ENCODE measurements around the gene NRARP.

The NRARP gene

GRCh38 chr9:137316012-137316981 lies 14.2 kb upstream of the NRARP start:
- H3K4me3 ChIP-seq (ENCODE audit: low read depth, low read length) = peak overlapping the region; percentile 48
- TF ChIP-seq CTCF (IDR thresholded peaks at IDR 0.05; ENCODE audit: borderline replicate concordance, insufficient read depth, low read depth, low read length) = no peak

GRCh38 chr9:137315581-137316011 lies 13.5 kb upstream of the NRARP start:
- TF ChIP-seq CTCF (IDR thresholded peaks at IDR 0.05; ENCODE audit: borderline replicate concordance, insufficient read depth, low read depth, low read length) = no peak
- no peak overlapping the region for H3K4me3 ChIP-seq (ENCODE audit: low read depth, low read length)

DNA sequence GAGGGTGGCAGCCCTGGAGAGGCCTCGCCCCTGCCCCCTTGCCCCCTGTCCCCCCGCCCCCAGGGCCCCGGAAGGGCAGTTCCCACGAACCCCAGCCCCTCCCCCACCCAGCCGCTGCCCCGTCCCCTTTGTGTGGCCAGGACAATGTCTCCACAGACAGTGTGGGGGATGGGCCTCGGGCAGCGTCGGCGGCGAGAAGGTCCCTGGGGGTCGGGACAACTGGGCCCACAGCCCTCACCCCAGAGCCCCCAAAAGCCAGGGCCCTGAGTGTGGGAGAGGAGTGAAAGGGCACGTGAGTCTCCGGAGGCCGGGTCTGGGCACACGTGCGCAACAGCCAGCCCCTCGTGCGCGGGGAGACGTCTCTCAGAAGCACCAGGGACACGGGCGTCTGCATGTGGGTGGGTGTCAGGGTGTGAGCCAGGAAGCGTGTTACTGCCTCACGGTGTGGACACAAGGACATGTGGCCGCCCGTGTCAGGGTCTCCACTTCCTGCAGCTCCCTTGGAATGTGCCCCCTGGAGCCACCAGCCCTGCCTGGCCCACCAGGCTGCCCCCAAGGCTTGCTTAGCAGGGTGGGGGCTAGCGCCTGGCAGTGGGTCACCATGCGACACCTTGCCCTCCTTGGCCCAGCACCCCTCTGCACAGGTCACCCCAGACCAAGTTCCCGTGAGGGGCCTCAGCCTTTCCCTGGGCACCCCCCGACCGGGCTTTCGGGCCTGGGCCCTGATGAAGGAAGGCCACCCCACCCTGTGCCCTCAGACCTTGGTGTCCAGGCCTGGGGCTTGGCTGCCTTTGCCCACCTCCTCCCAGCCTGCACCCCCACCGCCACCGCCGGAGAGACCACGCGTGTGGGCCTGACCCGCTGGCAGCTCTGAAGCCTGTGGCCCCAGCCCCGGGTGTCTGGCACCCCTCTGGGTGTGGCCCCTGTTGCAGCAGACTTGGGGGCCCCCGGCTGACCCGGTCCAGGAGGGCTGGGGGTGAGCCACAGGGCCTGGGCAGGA lies 12.8 kb upstream of the NRARP start:
- TF ChIP-seq CTCF (IDR thresholded peaks at IDR 0.05; ENCODE audit: borderline replicate concordance, insufficient read depth, low read depth, low read length) = no peak
- no peak overlapping the region for H3K4me3 ChIP-seq (ENCODE audit: low read depth, low read length)

DNA sequence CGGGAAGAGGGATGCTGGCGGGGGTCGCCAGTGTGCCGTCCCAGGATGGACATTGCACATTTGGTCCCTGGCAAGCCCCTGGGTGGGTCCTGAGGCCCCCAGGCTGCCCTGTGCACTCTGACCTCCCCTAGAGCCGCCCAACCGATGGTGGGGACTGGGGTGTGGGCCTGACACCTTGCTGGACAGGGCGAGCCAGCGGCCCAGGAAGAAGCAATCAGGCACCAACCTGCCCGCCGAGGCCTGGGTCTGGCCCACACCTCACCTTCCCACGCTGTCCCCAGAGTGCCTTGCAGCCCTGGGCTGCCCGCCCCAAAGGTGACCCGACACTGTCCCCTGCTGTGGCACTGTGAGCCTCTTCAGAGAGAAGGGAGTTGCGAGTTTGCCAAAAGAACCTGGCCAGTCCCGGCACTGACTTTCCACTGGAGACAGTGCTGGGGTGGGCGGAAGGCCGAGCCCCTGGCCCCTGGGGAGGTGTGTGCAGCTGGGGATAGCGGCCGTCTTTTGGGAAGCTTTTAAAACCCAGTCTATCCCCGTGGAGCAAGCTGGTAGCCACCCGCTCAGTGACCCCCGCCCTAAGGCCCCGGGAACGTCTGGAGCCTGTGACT lies 12.0 kb upstream of the NRARP start:
- no peak overlapping the region for H3K4me3 ChIP-seq (ENCODE audit: low read depth, low read length)
- TF ChIP-seq CTCF (IDR thresholded peaks at IDR 0.05; ENCODE audit: borderline replicate concordance, insufficient read depth, low read depth, low read length) = no peak

GRCh38 chr9:137313326-137313936 lies 11.4 kb upstream of the NRARP start:
- no peak overlapping the region for H3K4me3 ChIP-seq (ENCODE audit: low read depth, low read length)
- TF ChIP-seq CTCF (IDR thresholded peaks at IDR 0.05; ENCODE audit: borderline replicate concordance, insufficient read depth, low read depth, low read length) = no peak

GRCh38 chr9:137312852-137313325 lies 10.8 kb upstream of the NRARP start:
- no peak overlapping the region for H3K4me3 ChIP-seq (ENCODE audit: low read depth, low read length)
- TF ChIP-seq CTCF (IDR thresholded peaks at IDR 0.05; ENCODE audit: borderline replicate concordance, insufficient read depth, low read depth, low read length) = no peak

All from GM12875 (cell line).